ENCODE data around the gene ENPP5.

- TF ChIP-seq CTCF (IDR thresholded peaks at IDR 0.05): no peak
- TF ChIP-seq EZH2 (IDR thresholded peaks at IDR 0.05; ENCODE audit: borderline replicate concordance, insufficient read depth, low read depth, low read length, poor library complexity, severe bottlenecking): no peak
These were observed 41.5 kb downstream of the ENPP5 start for GRCh38 chr6:46129291-46129628.

Measured in B cell (primary cell).